Limb (tissue), 2 donors: ENCODE measurements around the gene MYO1B.

Experiments used
- DNase-seq, 2 donors: peaks; one replicate each; pipeline ENCODE4 v3.0.0-alpha.2; 2016; ENCODE audit errors: extremely low spot score in 2 of 2

MYO1B gene

DNA sequence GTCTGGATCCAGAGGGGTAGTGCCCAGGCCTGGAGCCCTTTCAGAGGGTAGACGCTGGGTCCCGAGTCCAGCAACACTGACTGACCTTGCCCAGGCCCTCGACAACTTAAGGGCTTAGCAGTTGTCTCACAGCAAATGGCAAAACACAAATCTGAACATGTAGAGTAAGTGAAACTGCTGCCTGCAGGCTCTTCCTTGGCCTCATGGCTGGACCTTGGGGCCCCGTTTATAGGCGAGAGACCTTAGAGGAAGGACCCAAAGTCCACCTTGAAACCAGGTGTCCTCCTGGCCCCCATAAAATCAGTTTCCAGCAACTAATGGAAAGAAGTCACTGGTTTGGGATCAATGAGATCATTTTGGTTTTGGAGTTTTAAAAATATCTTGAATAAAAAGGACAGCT, 154.4 kb downstream of the MYO1B start:
- DNase-seq = no peak

- no peak for DNase-seq
Observed at GRCh38 chr2:191401287-191401686, 156.1 kb downstream of the MYO1B start.

GRCh38 chr2:191402966-191403565, 157.9 kb downstream of the MYO1B start:
- DNase-seq = no peak

- DNase-seq = no peak
Observed at GRCh38 chr2:191404568-191404991, 159.4 kb downstream of the MYO1B start.

GRCh38 chr2:191405546-191405945, 160.3 kb downstream of the MYO1B start:
- no peak for DNase-seq

DNA sequence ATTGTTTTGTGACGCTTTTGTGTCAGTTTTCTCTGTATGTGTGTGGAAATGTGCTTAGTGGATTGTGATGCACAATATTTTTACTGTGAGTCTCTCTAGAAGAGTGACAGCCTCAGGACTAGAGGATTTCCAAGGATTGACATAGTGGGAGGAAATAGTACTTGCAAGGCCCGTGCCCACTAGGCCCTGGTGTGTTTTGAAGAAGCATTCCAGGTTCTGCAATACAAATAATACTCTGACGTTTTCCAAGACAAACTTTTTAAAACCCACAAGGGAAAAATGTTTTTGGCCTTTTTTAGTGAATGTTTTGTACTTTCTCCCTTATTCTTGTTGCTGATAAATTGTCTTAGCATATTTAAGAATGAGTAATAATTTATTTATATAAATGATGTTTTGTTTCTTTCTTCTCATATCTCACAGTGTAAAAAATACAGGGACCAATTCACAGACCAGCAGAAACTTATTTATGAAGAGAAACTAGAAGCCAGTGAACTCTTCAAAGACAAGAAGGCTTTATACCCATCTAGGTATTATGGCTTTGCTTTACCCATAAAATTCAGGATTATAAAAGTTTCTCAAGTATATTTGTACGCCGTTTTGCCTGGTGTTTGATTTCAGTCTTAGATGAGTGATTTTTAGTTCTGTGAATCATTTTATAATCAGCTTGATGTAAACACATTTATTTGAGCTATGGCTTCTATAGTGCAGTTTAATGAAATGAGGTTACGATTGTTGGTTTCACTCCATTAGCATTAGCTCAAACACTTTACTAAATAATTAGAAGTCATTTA, 165.6 kb downstream of the MYO1B start:
- DNase-seq = no peak

DNA sequence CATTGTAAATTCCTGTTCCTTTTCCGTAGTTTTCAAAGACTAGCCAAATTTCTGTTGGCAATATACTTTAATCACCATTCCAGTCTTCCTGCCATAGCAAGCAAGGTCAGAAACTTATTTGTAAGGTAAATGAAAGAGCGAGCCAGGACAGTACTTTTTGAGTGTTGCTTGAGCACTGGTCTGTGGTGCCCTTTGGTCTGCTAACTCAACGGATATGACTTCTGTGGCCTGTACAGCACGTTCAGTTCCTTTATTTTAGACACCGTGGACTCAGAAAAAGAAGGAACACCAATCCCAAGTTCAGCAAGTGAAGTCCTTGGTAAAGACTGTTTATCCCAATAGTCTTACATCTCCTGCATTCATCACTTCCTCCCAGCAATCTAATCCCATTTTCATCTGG, 166.3 kb downstream of the MYO1B start:
- no peak for DNase-seq

DNA sequence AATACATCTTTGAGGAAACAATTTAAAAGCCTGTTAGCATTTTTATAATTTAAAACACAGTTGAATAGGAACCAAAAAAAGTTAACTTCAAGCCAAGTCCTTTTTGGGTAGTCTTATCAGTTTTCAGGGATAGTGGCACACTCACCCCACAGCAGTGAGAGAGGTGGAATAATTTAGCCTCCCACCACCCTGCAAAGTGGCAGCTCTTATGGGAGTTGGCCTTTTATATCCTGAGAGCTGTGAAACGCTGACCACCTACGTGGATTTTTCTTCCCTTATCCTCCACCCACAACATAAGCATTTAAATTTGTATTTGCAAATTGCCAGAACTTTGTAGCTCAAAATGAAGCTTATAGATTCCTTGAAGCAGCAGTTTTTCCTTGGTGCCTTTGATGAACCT, 167.1 kb downstream of the MYO1B start:
- DNase-seq = no peak

GRCh38 chr2:191415101-191415500, 169.9 kb downstream of the MYO1B start:
- no peak for DNase-seq

GRCh38 chr2:191415858-191416257, 170.7 kb downstream of the MYO1B start:
- DNase-seq = no peak

- DNase-seq = no peak
Observed at GRCh38 chr2:191417746-191418145, 172.5 kb downstream of the MYO1B start.

GRCh38 chr2:191421950-191422349, 176.7 kb downstream of the MYO1B start:
- no peak for DNase-seq

GRCh38 chr2:191427031-191427430, 181.8 kb downstream of the MYO1B start:
- DNase-seq = no peak

DNA sequence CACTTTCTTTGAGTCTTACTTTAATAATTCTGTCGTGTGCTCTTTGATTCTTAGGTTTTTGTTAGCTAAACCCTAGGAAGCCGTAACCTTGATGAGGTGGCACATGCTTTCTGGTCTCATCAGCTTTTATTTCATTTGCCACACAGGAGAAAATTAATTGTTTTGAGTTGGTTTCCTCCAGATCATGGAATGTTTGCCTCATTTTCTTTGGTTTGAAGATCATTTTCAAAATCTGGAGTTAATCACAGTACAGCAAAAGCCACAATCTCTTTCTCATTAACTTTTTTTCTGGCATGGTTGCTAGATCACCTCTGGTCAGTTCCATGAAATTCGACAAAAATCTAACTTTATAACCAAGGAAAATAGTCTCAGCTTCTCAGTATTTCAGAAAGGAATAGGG, 182.9 kb downstream of the MYO1B start:
- DNase-seq = no peak

DNA sequence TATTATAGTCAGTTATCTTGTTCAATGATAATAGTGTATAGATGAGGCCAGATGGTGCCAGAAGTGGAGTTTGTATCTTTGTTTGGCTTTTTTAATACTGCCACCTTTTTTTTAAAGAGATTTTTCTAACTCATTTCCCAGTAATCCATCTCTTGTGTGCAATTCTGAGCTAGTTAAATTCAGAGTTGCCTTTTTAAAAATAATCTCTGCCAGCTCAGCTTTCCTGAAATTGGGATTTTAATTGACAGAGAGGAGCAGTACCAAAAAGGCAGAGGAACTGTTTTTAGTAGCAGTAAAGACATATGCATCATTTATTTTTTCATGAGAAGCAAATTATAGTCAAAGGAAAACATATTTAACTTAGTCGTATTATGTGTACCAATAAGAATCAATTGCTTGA, 185.3 kb downstream of the MYO1B start:
- no peak for DNase-seq

- no peak for DNase-seq
Observed at GRCh38 chr2:191432121-191432520, 186.9 kb downstream of the MYO1B start.

DNA sequence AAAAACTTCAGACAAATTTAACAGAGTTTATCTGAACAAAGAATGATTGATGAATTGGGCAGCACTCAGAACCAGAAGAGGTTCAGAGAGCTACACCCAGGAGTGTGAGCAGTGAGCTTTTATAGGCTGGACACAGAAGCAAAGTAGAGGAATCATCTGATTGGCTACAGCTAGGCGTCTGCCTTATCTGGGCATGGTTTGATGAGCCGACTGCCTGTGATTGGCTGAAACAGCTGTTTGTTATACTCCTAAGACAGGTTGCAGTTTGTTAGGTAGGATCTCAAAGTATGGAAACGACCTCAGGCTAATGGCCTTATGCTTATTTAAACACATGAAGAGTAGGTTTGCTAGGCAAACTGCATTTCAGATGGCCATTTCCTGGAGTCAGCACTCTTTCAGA, 188.9 kb downstream of the MYO1B start:
- DNase-seq = no peak

- DNase-seq = no peak
Observed at GRCh38 chr2:191435141-191435540, 189.9 kb downstream of the MYO1B start.

DNA sequence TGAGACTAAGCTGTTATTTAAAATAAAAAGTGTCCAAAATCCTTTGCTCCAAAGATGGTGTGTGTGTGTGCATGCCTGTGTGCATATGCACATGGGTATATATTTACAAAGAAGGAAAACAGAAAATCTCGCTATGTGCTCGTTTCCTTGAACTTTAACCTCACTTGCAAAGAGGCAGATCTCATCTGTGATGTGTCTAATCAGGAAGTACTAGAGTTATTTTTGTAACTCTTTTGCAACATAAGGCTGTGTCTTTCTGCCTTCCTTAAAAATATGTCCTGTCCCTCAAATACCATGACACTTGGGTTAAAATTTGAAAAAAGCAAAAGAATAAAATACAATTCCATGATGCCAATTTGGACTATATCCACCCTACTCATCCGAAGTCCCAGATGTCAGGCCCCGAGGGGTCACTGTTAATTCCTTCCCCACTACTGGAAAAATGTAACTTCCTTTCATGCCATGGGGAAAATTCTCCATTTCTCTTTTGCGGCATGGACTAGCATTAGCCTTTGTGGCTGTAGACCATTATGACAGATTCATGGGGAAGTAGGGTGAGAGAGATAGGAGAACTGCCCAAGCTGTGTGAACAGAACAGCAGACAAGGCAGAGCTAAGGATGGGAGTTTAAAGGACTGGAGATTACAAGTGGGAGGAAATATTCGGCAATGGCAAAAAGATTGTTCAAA, 191.3 kb downstream of the MYO1B start:
- DNase-seq = no peak

DNA sequence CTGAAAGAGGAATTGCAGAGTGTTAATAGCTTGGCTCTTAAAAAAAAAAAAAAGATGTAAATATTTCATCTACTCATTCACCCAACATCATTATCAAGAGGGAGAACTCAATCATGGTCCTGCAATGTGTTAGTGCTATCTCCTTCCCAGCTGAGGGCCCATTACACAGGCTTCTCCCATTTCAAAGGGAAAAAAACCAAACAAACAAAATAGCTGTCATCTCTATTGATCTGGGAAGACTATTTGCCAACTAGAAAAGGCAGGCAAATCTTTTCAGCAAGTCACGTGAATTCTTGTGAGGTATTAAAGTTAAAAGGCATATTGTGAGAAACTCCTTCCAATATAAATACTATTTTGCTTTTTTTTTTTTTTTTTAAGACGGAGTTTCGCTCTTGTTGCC, 194.3 kb downstream of the MYO1B start:
- DNase-seq = no peak

DNA sequence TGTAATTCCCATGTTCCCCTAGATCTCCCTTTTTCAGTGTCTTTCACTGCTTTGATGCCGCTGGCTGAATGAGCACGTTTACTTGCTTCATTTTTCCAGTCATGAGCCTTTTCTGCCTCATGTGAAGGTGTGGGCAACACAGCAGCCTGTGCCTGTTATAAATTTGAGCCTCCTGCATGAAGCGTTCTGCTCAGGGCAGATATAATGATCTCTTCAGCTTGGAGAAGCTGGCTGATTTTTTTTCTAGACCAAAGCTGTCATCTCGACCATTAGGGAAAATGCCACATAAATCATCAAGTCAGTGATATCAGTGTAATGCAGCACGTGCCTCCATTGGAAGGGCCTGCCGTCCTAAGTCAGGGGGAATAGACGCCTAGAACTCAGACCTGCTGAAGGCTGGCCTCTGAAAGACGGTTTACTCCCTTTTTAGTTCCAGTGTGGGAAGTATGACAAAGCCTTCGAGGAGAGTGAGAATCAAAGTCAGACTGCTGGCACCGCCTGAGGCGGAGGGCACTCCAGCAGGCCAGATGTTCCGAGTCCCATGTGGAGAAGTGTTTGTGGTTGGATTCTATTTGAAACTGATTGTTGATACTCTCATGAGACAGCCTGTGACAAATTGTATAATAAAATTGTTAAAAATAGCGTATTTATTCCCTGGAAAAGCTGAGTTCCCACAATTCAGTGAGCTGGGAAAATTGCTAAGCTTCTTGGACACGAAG, 196.5 kb downstream of the MYO1B start:
- DNase-seq = peak; percentile 45 to 75

- DNase-seq = no peak
Observed at GRCh38 chr2:191443446-191443845, 198.2 kb downstream of the MYO1B start.
